ENCODE data around the gene TOR2A. TPM values are rescaled to one million over a fixed set of nuclear protein-coding genes. Genes with fewer than 3 reads are reported as not detected.

The TOR2A gene
- total RNA-seq, 1 experiment from 2014 or later = 13.2 TPM

GRCh38 chr9:127776195-127776923 lies 41.3 kb upstream of the TOR2A start:
- H3K9me3 ChIP-seq (ENCODE audit: control insufficient read depth, low read depth, low read length) = no peaks in the 10 kb centered on the region
- no peak overlapping the region for H2AK5ac ChIP-seq (ENCODE audit: insufficient read length, low read length)
- H4K5ac ChIP-seq (ENCODE audit: insufficient read length, low read depth, low read length) = no peak overlapping the region
- Mint-ChIP-seq H3K27ac (no peak overlapping the region; a peak in 1 of 7 replicates), H3K4me3 (peak overlapping the region in 1 of 2 experiments; percentile 18; a peak in 1 of 5 replicates), H3K4me1 (peaks cover 11 to 30% of the 10 kb centered on the region in 2 experiments), H3K27me3 (ENCODE audit: low read depth) (no peaks in the 10 kb centered on the region), H3K9me3 (no peaks in the 10 kb centered on the region), H3K36me3 (ENCODE audit: insufficient read depth in 1 of 3, low read depth in 3 of 3) (no peaks in the 10 kb centered on the region)
- H3T11ph ChIP-seq (ENCODE audit: low read length) = no peak overlapping the region
- H3K4me1 ChIP-seq (ENCODE audit: insufficient read depth, low read length) = no peaks in the 10 kb centered on the region; the same call in 1 of the 2 replicates
- no peaks in the 10 kb centered on the region for H3K79me2 ChIP-seq (ENCODE audit: insufficient read depth, low read length)
- H4K91ac ChIP-seq (ENCODE audit: insufficient read length, low read depth, low read length) = no peak overlapping the region
- H2BK5ac ChIP-seq (ENCODE audit: insufficient read length, low read length) = no peak overlapping the region
- no peak for DNase-seq
- H4K20me1 ChIP-seq (ENCODE audit: control insufficient read depth, insufficient read depth, insufficient read length) = no peaks in the 10 kb centered on the region
- no peak overlapping the region for H3K27ac ChIP-seq (ENCODE audit: insufficient read length, low read depth, low read length)
- WGBS (ENCODE audit: extremely low coverage, insufficient read length, low lambda C conversion rate) = no CpG with 5 or more reads among the region's 15 CpGs
- H3K4ac ChIP-seq (ENCODE audit: low read depth, low read length) = no peak overlapping the region
- H3K9ac ChIP-seq (ENCODE audit: extremely low read depth, insufficient read length, low read length) = no peak overlapping the region
- no peaks in the 10 kb centered on the region; the same call in 1 of the 2 replicates for H3K27me3 ChIP-seq (ENCODE audit: insufficient read depth, low read length)
- H4K8ac ChIP-seq (replicated peaks; ENCODE audit: insufficient read length, low read depth, low read length) = no peak overlapping the region
- H3K56ac ChIP-seq (ENCODE audit: insufficient read length, low read depth, low read length) = no peak overlapping the region
- H3K23me2 ChIP-seq (ENCODE audit: insufficient read length, low read depth, low read length, poor library complexity, severe bottlenecking) = peaks cover 2% of the 10 kb centered on the region
- H3K4me2 ChIP-seq (ENCODE audit: insufficient read depth, insufficient read length, low read length) = peak overlapping the region; percentile 29
- no peaks in the 10 kb centered on the region for H3K79me1 ChIP-seq (ENCODE audit: insufficient read depth, low read depth, low read length, poor library complexity, severe bottlenecking)
- no peak for TF ChIP-seq CTCF (conservative IDR thresholded peaks at IDR 0.05)
- no peak overlapping the region for H2AFZ ChIP-seq (ENCODE audit: low read length)
- no peak overlapping the region for H3K23ac ChIP-seq (ENCODE audit: insufficient read length, low read depth, low read length)
- H2BK120ac ChIP-seq (ENCODE audit: low read depth, low read length, poor library complexity, severe bottlenecking) = no peak overlapping the region
- H3K18ac ChIP-seq (ENCODE audit: insufficient read length, low read depth, low read length) = peak overlapping the region; percentile 77
- no peak overlapping the region for H2BK20ac ChIP-seq (ENCODE audit: low read depth, low read length, poor library complexity, severe bottlenecking)
- no peak overlapping the region for H2BK15ac ChIP-seq (ENCODE audit: low read depth, low read length)
- no peak overlapping the region for H2BK12ac ChIP-seq (ENCODE audit: insufficient read length, low read depth, low read length)
- no peak overlapping the region for H3K14ac ChIP-seq (ENCODE audit: insufficient read depth, low read length)
